ENCODE results near the gene KCNQ5.

GRCh38 chr6:72636215-72636614 is 14.4 kb downstream of the KCNQ5 start:
- TF ChIP-seq POLR2A (IDR thresholded peaks at IDR 0.05; ENCODE audit: borderline replicate concordance, extremely low read depth, insufficient read depth, insufficient read length) (no peak), CTCF (IDR thresholded peaks at IDR 0.05 in 2 of 3, conservative IDR thresholded peaks at IDR 0.05 in 1 of 3; ENCODE audit: borderline replicate concordance in 1 of 3, insufficient read depth in 1 of 3, low read depth in 2 of 3, low read length in 2 of 3) (no peak), EZH2 (IDR thresholded peaks at IDR 0.05) (no peak), EGR1 (IDR thresholded peaks at IDR 0.05; ENCODE audit: low read depth) (no peak), POLR2AphosphoS5 (IDR thresholded peaks at IDR 0.05; ENCODE audit: low read depth, low read length) (no peak), CEBPB (IDR thresholded peaks at IDR 0.05; ENCODE audit: low read depth) (no peak), EZH2phosphoT487 (IDR thresholded peaks at IDR 0.05; ENCODE audit: borderline replicate concordance) (no peak)

Measured in HCT116 (cell line).